ENCODE results near the gene GLG1. TPM values are rescaled to one million over a fixed set of nuclear protein-coding genes. Genes with fewer than 3 reads are reported as not detected.
A peak's percentile ranks its signal among the peaks of the same experiment; 100 is the strongest.

GLG1 gene
- total RNA-seq, 1 donor from 2014 or later = 72.1 TPM

- peak; percentile 78 for DNase-seq (ENCODE audit: low read depth)
- TF ChIP-seq CTCF (conservative IDR thresholded peaks at IDR 0.05; ENCODE audit: low read depth, low read length) = no peak
- no peak overlapping the region for H3K4me3 ChIP-seq (ENCODE audit: low read depth, low read length)
These were observed 18.8 kb upstream of the GLG1 start for GRCh38 chr16:74625500-74626350.

GRCh38 chr16:74623839-74624235 is 16.9 kb upstream of the GLG1 start:
- TF ChIP-seq CTCF (conservative IDR thresholded peaks at IDR 0.05; ENCODE audit: low read depth, low read length) = no peak
- no peak overlapping the region for H3K4me3 ChIP-seq (ENCODE audit: low read depth, low read length)
- DNase-seq (ENCODE audit: low read depth) = no peak

- no peak for DNase-seq (ENCODE audit: low read depth)
- peak; percentile 69 for TF ChIP-seq CTCF (conservative IDR thresholded peaks at IDR 0.05; ENCODE audit: low read depth, low read length)
These were observed 16.4 kb upstream of the GLG1 start for GRCh38 chr16:74623214-74623838.

GRCh38 chr16:74622005-74622404 is 15.1 kb upstream of the GLG1 start:
- no peak for TF ChIP-seq CTCF (conservative IDR thresholded peaks at IDR 0.05; ENCODE audit: low read depth, low read length)
- no peak for DNase-seq (ENCODE audit: low read depth)
- no peak overlapping the region for H3K4me3 ChIP-seq (ENCODE audit: low read depth, low read length)

More at GRCh38 chr16:74623214-74623838, 16.4 kb upstream of the GLG1 start:
- H3K4me3 ChIP-seq (ENCODE audit: low read depth, low read length) = no peak overlapping the region

- no peak for DNase-seq (ENCODE audit: low read depth)
- no peak overlapping the region for H3K4me3 ChIP-seq (ENCODE audit: low read depth, low read length)
- no peak for TF ChIP-seq CTCF (conservative IDR thresholded peaks at IDR 0.05; ENCODE audit: low read depth, low read length)
These were observed 10.4 kb upstream of the GLG1 start for GRCh38 chr16:74617206-74617788.

GRCh38 chr16:74611721-74612120 is 4.8 kb upstream of the GLG1 start:
- no peak for DNase-seq (ENCODE audit: low read depth)
- H3K4me3 ChIP-seq (ENCODE audit: low read depth, low read length) = no peak overlapping the region
- TF ChIP-seq CTCF (conservative IDR thresholded peaks at IDR 0.05; ENCODE audit: low read depth, low read length) = no peak
